ENCODE data around the gene TMEM208.

Gene TMEM208

DNA sequence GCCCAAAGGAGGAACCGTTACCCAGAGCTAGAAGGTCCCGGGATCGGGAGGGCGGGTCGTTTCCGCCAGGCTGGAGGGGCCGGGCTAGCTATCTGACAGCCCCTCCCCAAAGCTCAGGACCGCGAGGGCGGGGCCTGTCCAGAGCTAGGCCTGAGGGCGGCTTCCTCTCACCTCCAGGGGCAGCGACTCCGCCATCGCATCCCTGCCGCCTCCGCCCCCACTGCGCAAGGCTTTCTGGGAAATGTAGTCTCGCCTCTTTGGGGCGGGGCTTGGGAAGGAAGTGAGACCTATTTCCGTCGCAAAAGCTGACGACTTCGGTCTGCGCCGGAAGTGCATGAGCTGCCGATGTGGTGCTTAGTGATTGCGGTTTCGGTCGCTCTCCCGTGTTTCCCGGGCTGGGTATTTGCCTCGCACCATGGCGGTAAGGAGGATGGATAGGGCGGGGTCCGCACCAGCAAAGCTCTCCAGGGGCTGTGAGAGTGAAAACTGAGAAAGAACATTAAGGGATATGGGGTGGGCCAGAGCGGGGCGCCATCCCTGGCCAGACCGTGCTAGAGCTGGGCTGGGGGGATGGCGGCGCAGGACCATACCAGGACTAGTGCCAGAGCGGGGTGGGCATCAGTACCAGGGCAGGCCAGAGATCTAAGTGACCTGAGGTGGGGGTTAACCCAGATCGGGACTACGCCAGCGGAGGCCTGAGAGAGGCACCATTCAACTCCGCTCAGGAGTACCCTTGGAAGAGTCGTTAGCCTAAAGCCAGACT, at the start of gene TMEM208:
TMEM208 (plus strand) TSS at position 327 of the 763 bp plus-strand sequence; CDS start at position 416, 89 bp downstream.
- H3K36me3 ChIP-seq (ENCODE audit: control insufficient read depth in 2 of 2, insufficient read depth in 2 of 2, low read length in 2 of 2), result peaks cover 24 to 39% of the 10 kb centered on the region in 2 donors
- peak within 1 kb of the TSS; percentile 81 for H3K27ac ChIP-seq (ENCODE audit: low read length)
- H3K4me1 ChIP-seq (ENCODE audit: control insufficient read depth, insufficient read depth, low read length), result peaks cover 22% of the 10 kb centered on the region
- H3K9me3 ChIP-seq (ENCODE audit: control insufficient read depth in 2 of 2, low read length in 2 of 2), result no peaks in the 10 kb centered on the region
- peak within 1 kb of the TSS; percentile 76 to 93 for H3K9ac ChIP-seq (ENCODE audit: low read length in 2 of 2)
- peak within 1 kb of the TSS; percentile 75 to 99 for H3K4me3 ChIP-seq (ENCODE audit: low read length in 2 of 2)
- H3K27me3 ChIP-seq (ENCODE audit: control insufficient read depth in 1 of 2, insufficient read depth in 2 of 2, low read length in 2 of 2), result no peaks in the 10 kb centered on the region

DNA sequence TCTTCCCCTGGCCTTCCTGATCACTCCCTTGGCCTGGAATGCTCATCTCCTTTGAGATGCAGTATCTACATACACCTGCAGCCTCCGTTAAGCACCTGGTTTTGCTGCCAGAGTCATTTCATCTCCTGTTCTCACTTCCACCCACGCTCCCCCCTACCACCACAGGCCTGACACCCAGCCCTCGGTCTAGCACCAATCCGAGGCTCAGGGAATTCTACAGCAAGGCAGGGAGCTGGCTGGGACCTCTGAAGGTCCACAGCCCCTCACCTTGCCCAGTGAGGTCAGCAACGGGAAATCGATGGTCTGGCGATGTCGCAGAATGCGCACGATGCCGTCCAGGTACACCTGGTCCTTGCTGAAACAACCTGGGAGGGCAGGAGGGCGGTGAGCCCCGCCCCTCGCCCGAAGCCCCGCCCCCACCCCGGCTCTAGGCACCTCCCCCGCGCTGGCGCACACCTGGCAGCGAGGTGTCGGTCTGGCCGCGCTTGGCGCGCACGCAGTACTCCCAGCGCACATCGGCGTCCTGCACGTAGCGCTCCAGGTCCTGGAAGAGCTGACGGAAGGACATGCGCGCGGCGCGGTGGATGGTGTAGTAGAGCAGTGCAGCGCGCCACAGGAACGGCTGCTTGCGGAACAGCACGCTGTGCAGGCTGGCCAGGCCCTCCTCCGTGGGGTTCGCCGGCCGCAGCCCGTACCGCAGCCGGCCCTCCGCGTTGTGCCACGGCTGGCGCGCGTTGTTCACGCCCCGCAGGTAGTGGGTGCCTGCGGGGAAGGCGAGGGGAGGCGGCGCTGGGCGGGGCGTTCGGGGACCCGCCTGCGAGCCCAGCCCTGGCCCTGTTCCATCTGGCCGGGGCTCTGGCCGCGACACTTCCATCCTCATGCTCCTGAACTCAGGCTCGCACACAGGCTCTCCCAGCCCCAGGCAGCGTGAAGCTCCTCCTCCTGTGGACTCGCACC, 48.9 kb upstream of the TMEM208 start:
- H3K27ac ChIP-seq (ENCODE audit: low read length), result no peak overlapping the region

DNA sequence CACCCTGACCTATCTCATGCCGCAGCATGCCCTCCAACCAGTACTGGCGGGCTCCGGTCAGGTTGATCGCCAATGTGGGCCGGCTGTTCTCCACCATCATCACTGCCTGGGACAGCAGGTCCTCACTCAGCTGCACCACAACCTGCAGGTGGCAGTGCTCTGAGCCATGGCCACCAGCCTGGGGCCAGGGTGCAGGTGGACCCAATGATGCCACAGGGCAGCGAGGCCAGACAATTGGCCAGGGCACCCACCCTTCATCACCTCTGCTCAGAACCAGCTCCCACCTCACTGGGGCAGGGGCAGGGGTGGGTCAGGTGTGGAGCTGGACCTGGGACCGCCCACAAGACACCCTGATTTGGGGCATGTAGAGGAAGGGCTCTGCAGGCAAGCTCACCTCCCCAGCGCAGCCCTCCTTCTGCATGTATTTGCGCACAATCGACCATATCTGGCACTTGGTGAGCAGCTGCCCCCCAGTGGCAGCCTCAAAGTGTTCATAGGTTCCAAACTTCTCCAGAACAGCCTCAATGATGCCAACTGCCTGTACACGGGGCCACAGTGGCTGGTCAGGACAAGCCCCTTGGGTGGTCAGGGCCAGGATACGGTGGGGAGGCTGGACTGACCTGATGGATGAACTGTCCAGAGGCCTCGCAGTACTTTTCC, 47.4 kb upstream of the TMEM208 start:
- no peak overlapping the region for H3K4me3 ChIP-seq (ENCODE audit: low read length in 2 of 2)
- no peak overlapping the region for H3K9ac ChIP-seq (ENCODE audit: low read length in 2 of 2)
- H3K9me3 ChIP-seq (ENCODE audit: control insufficient read depth in 2 of 2, low read length in 2 of 2), result no peaks in the 10 kb centered on the region
- no peaks in the 10 kb centered on the region for H3K27me3 ChIP-seq (ENCODE audit: control insufficient read depth in 1 of 2, insufficient read depth in 2 of 2, low read length in 2 of 2)
- H3K36me3 ChIP-seq (ENCODE audit: control insufficient read depth in 2 of 2, insufficient read depth in 2 of 2, low read length in 2 of 2), result peaks cover 0 to 2% of the 10 kb centered on the region in 2 donors
- H3K27ac ChIP-seq (ENCODE audit: low read length), result no peak overlapping the region
- peaks cover 57% of the 10 kb centered on the region for H3K4me1 ChIP-seq (ENCODE audit: control insufficient read depth, insufficient read depth, low read length)

More for the DNA sequence above, 48.9 kb upstream of the TMEM208 start:
- H3K36me3 ChIP-seq (ENCODE audit: control insufficient read depth in 2 of 2, insufficient read depth in 2 of 2, low read length in 2 of 2), result peaks cover 0 to 2% of the 10 kb centered on the region in 2 donors
- peak overlapping the region; percentile 50 to 71 for H3K4me3 ChIP-seq (ENCODE audit: low read length in 2 of 2)
- no peaks in the 10 kb centered on the region for H3K27me3 ChIP-seq (ENCODE audit: control insufficient read depth in 1 of 2, insufficient read depth in 2 of 2, low read length in 2 of 2)
- no peaks in the 10 kb centered on the region for H3K9me3 ChIP-seq (ENCODE audit: control insufficient read depth in 2 of 2, low read length in 2 of 2)
- peaks cover 63% of the 10 kb centered on the region for H3K4me1 ChIP-seq (ENCODE audit: control insufficient read depth, insufficient read depth, low read length)
- no peak overlapping the region for H3K9ac ChIP-seq (ENCODE audit: low read length in 2 of 2)

DNA sequence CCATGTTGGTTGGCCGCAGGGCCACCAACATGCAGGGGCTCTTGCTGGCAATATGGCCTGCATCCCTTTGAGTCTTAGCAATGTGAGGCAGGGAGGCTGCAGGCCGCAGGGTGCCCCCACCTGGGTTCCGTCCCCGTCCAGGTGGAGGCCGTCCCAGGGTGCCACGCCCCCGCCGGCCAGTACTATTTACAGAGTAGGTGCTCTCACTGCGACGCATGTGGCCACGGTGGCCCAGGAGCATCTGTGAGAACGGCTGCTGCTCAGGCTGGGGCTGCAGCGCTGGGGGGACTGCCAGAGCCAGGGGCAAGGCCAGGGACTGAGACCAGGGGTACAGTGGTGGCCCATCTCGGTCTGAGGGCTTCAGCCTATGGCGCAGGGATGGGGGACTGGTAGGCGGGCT, 46.8 kb upstream of the TMEM208 start:
- Histone ChIP-seq H3K9ac (ENCODE audit: low read length in 2 of 2) (no peak overlapping the region), H3K9me3 (ENCODE audit: control insufficient read depth in 2 of 2, low read length in 2 of 2) (no peaks in the 10 kb centered on the region), H3K27ac (ENCODE audit: low read length) (no peak overlapping the region), H3K27me3 (ENCODE audit: control insufficient read depth in 1 of 2, insufficient read depth in 2 of 2, low read length in 2 of 2) (no peaks in the 10 kb centered on the region), H3K4me3 (ENCODE audit: low read length in 2 of 2) (no peak overlapping the region), H3K36me3 (ENCODE audit: control insufficient read depth in 2 of 2, insufficient read depth in 2 of 2, low read length in 2 of 2) (peaks cover 0 to 2% of the 10 kb centered on the region in 2 donors), H3K4me1 (ENCODE audit: control insufficient read depth, insufficient read depth, low read length) (peaks cover 57% of the 10 kb centered on the region)

DNA sequence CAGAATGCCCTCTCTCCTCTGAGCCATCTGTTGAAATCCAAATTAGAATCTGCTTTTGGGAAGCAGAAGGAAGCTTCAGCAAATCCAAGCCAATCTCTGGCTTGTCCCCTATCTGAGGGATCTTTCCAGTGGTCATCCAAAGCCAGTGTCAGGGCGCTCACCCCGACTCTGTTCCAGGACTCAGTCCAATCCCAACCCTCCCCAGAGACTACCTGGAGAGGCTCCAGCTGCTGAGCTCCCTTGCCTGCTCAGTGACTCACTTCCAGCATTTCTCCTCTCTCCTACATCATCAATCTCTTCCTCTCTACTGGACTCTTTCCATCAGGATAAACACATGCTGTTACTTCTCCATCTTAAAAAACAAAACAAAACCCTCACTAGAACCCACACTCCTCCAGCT, 45.6 kb upstream of the TMEM208 start:
- no peaks in the 10 kb centered on the region for H3K9me3 ChIP-seq (ENCODE audit: control insufficient read depth in 2 of 2, low read length in 2 of 2)
- no peak overlapping the region for H3K9ac ChIP-seq (ENCODE audit: low read length in 2 of 2)
- no peak overlapping the region for H3K4me3 ChIP-seq (ENCODE audit: low read length in 2 of 2)
- H3K27ac ChIP-seq (ENCODE audit: low read length), result peak overlapping the region; percentile 46
- H3K27me3 ChIP-seq (ENCODE audit: control insufficient read depth in 1 of 2, insufficient read depth in 2 of 2, low read length in 2 of 2), result no peaks in the 10 kb centered on the region
- H3K36me3 ChIP-seq (ENCODE audit: control insufficient read depth in 2 of 2, insufficient read depth in 2 of 2, low read length in 2 of 2), result no peaks in the 10 kb centered on the region
- peaks cover 56% of the 10 kb centered on the region for H3K4me1 ChIP-seq (ENCODE audit: control insufficient read depth, insufficient read depth, low read length)

DNA sequence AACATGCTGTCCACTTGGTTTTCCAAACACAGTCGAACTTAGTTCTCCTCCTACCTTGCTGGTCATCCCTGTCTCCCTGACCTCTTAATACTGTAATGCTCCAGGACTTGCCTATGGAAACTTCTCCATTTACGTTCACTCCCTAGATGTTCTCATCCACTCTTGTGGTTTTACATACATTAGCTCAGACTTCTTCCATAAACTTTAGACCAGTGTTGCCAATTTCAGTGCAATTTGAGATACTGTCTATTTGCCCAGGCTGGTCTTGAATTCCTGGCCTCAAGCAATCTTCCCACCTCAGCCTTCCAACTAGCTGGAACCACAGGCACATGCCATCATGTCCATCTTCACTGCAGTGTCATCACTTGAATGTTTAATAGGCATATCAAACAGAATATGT, 44.6 kb upstream of the TMEM208 start:
- Histone ChIP-seq H3K36me3 (ENCODE audit: control insufficient read depth in 2 of 2, insufficient read depth in 2 of 2, low read length in 2 of 2) (no peaks in the 10 kb centered on the region), H3K9ac (ENCODE audit: low read length in 2 of 2) (no peak overlapping the region), H3K9me3 (ENCODE audit: control insufficient read depth in 2 of 2, low read length in 2 of 2) (no peaks in the 10 kb centered on the region), H3K27ac (ENCODE audit: low read length) (no peak overlapping the region), H3K4me1 (ENCODE audit: control insufficient read depth, insufficient read depth, low read length) (peaks cover 56% of the 10 kb centered on the region), H3K4me3 (ENCODE audit: low read length in 2 of 2) (no peak overlapping the region), H3K27me3 (ENCODE audit: control insufficient read depth in 1 of 2, insufficient read depth in 2 of 2, low read length in 2 of 2) (no peaks in the 10 kb centered on the region)

DNA sequence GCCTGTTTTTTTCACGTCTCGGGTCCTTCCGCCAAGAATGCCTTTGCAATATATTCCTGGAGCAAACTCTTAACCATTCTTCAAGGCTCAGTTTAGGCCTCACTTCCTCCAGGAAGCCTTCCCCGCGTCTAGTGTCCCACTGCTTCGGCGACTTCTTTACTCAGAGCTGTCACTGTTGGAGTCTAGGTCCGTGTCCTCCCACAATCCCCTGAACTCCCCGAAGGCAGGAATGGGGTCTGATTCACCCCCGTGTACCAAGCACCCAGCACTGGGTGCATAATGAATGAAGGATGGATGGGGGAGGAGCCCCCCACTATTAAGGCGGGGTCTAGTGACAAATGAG, 43.7 kb upstream of the TMEM208 start:
- Histone ChIP-seq H3K27me3 (ENCODE audit: control insufficient read depth in 1 of 2, insufficient read depth in 2 of 2, low read length in 2 of 2) (no peaks in the 10 kb centered on the region), H3K9ac (ENCODE audit: low read length in 2 of 2) (peak overlapping the region; percentile 79 to 94), H3K4me3 (ENCODE audit: low read length in 2 of 2) (peak overlapping the region; percentile 75 to 86), H3K36me3 (ENCODE audit: control insufficient read depth in 2 of 2, insufficient read depth in 2 of 2, low read length in 2 of 2) (no peaks in the 10 kb centered on the region), H3K4me1 (ENCODE audit: control insufficient read depth, insufficient read depth, low read length) (peaks cover 46% of the 10 kb centered on the region), H3K27ac (ENCODE audit: low read length) (peak overlapping the region; percentile 92), H3K9me3 (ENCODE audit: control insufficient read depth in 2 of 2, low read length in 2 of 2) (no peaks in the 10 kb centered on the region)

DNA sequence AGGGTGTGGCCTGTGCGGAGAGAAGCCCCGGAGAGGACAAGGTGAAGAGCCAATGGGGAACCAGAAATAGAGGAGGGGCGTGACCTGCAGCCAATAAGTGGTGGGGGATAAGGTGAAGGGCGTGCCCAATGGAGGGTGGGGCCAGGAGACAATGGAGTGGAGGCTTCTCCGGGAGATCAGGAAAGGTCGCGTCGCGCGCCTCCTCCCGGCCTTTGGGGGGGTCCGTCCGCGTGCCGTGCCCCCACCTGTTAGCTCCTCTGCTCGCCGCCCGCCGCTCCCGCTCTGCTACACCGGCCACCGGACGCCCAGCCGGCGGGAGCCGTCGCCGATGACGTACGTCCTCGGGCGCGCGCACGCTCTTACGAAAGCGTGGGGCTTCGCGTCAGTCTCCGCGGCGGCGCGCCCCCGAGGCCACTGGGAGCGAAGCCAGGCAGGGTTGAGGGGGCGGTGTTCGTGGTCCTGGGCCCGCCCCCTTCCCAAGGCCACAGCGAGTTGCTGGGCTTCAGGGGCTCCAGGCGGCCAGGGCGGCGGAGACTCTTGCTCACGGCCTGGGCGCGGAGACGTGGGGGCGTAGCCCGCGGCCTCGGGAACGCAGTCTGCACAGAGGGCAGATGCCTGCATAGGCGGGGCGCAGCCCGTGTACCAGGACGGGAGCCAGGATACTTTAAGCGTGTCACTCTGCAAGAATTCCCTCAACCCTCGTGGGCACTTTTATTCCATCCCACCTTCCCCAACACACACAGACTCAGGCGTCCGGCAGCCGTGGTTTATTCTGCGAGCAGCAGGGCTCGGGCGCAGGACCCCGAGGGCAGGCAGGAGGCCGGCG, 43.1 kb upstream of the TMEM208 start, which contains the start of gene MATCAP1:
MATCAP1 (minus strand) TSS at position 337 of the 826 bp plus-strand sequence. CDS start 3,353 bp downstream, outside the sequence.
- H3K4me3 ChIP-seq (ENCODE audit: low read length in 2 of 2), result peak within 1 kb of the TSS; percentile 75 to 86
- H3K27me3 ChIP-seq (ENCODE audit: control insufficient read depth in 1 of 2, insufficient read depth in 2 of 2, low read length in 2 of 2), result no peaks in the 10 kb centered on the region
- peak within 1 kb of the TSS; percentile 92 for H3K27ac ChIP-seq (ENCODE audit: low read length)
- H3K4me1 ChIP-seq (ENCODE audit: control insufficient read depth, insufficient read depth, low read length), result peaks cover 41% of the 10 kb centered on the region
- H3K9me3 ChIP-seq (ENCODE audit: control insufficient read depth in 2 of 2, low read length in 2 of 2), result no peaks in the 10 kb centered on the region
- peak within 1 kb of the TSS; percentile 79 to 94 for H3K9ac ChIP-seq (ENCODE audit: low read length in 2 of 2)
- no peaks in the 10 kb centered on the region for H3K36me3 ChIP-seq (ENCODE audit: control insufficient read depth in 2 of 2, insufficient read depth in 2 of 2, low read length in 2 of 2)

DNA sequence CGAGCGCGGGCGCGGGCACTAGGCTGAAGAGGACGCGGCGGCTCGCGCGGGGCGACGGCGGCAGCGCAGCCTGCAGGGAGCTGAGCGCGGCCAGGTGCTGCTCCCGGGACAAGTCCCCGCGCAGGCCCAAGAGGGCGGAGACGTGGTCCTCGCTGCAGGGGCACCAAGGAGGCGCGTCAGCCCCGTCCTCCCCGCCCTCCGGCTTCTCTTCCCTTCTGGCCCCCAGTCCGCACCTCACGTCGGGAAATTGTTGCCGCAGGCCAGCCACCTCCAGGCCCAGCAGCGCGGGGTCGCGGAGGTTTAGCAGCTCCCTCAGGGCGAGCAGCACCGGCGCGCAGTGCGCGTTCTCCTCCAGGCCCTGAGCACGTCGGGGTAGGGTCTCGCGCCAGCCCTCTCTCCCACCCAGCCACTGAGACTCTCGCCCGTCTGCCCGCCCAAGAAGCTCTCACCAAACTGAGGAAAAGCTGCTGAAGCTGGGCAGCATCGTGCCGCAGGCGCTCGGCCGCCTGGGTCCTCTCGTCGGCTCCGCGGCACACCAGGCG, 42.4 kb upstream of the TMEM208 start:
- Histone ChIP-seq H3K9ac (ENCODE audit: low read length in 2 of 2) (peak overlapping the region in 1 of 2 donors; percentile 79), H3K4me3 (ENCODE audit: low read length in 2 of 2) (peak overlapping the region; percentile 75 to 86), H3K4me1 (ENCODE audit: control insufficient read depth, insufficient read depth, low read length) (peaks cover 40% of the 10 kb centered on the region), H3K27me3 (ENCODE audit: control insufficient read depth in 1 of 2, insufficient read depth in 2 of 2, low read length in 2 of 2) (no peaks in the 10 kb centered on the region), H3K27ac (ENCODE audit: low read length) (peak overlapping the region; percentile 92), H3K9me3 (ENCODE audit: control insufficient read depth in 2 of 2, low read length in 2 of 2) (no peaks in the 10 kb centered on the region), H3K36me3 (ENCODE audit: control insufficient read depth in 2 of 2, insufficient read depth in 2 of 2, low read length in 2 of 2) (no peaks in the 10 kb centered on the region)

Data from stomach smooth muscle (tissue), 2 donors.